SK-N-SH treated with all-trans-retinoic acid at 6 μM for 48 hours (cell line): ENCODE results near the gene SNU13.

ENCODE experiments used
- ARNTL ChIP-seq: fragments of 450-650 bp; formaldehyde crosslinking; IDR thresholded peaks from 2 replicates; pipeline ENCODE4 v1.5.0; 2020; ENCODE audit warnings: low read depth, mild to moderate bottlenecking, moderate library complexity, borderline replicate concordance
- CREB5 ChIP-seq: fragments of 250-450 bp; sonication (Bioruptor Pico); IDR thresholded peaks from 2 replicates; pipeline ENCODE4 v1.5.1; 2020; ENCODE audit warnings: low read depth, mild to moderate bottlenecking, moderate library complexity
- CSDC2 ChIP-seq: fragments of 250-450 bp; sonication (Bioruptor Pico); IDR thresholded peaks from 2 replicates; pipeline ENCODE4 v1.5.0; 2020; ENCODE audit warnings: mild to moderate bottlenecking, moderate library complexity
- GLIS3 ChIP-seq: fragments of 250-450 bp; sonication (Bioruptor Pico); IDR thresholded peaks from 2 replicates; pipeline ENCODE4 v1.5.0; 2020; ENCODE audit warnings: mild to moderate bottlenecking, moderate library complexity
- ISL1 ChIP-seq: fragments of 250-450 bp; sonication (Bioruptor Pico); IDR thresholded peaks from 2 replicates; pipeline ENCODE4 v2.1.2; 2022; ENCODE audit warnings: mild to moderate bottlenecking, moderate library complexity
- PATZ1 ChIP-seq: fragments of 250-450 bp; sonication (Bioruptor Pico); IDR thresholded peaks from 2 replicates; pipeline ENCODE4 v1.8.0; 2020; ENCODE audit warnings: mild to moderate bottlenecking, moderate library complexity, borderline replicate concordance
- RARB ChIP-seq: fragments of 250-450 bp; sonication (Bioruptor Pico); IDR thresholded peaks from 2 replicates; pipeline ENCODE4 v1.8.0; 2021; ENCODE audit warnings: mild to moderate bottlenecking, moderate library complexity
- TSHZ2 ChIP-seq: fragments of 250-450 bp; sonication (Bioruptor Pico); IDR thresholded peaks from 2 replicates; pipeline ENCODE4 v1.5.0; 2020; ENCODE audit warnings: mild to moderate bottlenecking, moderate library complexity
- ZFP3 ChIP-seq: fragments of 250-450 bp; sonication (Bioruptor Pico); IDR thresholded peaks from 2 replicates; pipeline ENCODE4 v1.5.0; 2020; ENCODE audit warnings: mild to moderate bottlenecking, moderate library complexity
- ZNF70 ChIP-seq: fragments of 450-650 bp; formaldehyde crosslinking; IDR thresholded peaks from 2 replicates; pipeline ENCODE4 v1.5.0; 2020; ENCODE audit warnings: mild to moderate bottlenecking, moderate library complexity

- TF ChIP-seq CREB5 (CRISPR knock-in tag) (no peak), GLIS3 (CRISPR knock-in tag) (no peak), ZNF70 (no peak), ZFP3 (CRISPR knock-in tag) (no peak), PATZ1 (no peak), CSDC2 (no peak), ISL1 (no peak), ARNTL (no peak), RARB (CRISPR knock-in tag) (no peak), TSHZ2 (CRISPR knock-in tag) (no peak)
These were observed 42.9 kb upstream of the SNU13 start for GRCh38 chr22:41731609-41732008.
